Measurements from ENCODE around the gene WDR54. TPM values are rescaled to one million over a fixed set of nuclear protein-coding genes. Genes with fewer than 3 reads are reported as not detected.
"Not testable (repeated sequence)": the region's sequence is repeated elsewhere in the genome, so short reads cannot be mapped to it uniquely, and the experiment has no call there.

Gene WDR54
- total and polyA plus RNA-seq, 7 donors: 0.52 to 2.4 (median 1.5) TPM

DNA sequence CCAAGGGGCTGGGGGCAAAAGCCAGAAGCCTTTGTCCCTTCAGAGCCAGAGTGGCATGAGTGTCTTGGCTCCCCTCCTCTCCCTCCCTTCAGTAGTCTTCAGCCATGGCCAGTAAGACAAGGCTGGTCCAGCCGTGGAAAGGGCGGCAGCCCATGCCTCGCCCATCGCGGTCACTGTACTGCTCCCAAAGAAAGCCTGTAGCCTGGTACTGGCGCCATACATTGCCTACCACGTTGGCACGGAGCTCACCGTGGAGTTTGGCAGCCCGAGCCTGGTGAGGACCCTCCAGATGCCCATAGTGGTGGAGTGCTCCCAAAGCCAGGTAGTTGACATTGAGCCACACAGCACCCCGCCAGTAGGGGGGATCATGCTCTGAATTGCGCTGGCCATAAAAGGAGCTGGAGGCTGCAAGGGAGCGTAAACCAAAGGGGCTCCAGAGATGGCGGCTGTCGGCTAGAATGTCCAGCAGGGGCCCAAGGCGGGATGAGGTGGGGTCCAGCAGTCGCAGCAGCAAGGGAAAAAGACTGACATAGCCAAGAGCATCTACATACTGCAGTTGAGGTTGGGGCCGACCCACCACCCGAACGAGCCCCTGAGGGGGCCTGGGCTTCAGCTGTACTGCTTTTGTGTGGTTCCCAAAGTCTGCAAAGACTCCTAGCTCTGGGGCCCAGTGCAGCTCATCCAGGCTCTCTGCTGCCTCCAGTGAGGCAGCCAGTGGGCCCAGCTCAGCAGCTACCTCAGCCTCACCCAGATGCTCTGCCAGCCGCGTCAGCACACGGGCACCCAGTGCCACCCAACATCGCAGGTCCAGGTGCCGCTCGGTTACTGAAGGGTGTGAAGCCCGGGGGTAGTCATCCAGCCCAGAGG is 39.9 kb downstream of the WDR54 start:
- Histone ChIP-seq H3K4me3 (no peak overlapping the region), H3K27ac (no peak overlapping the region), H3K4me1 (peaks cover 31% of the 10 kb centered on the region), H3K36me3 (ENCODE audit: insufficient read depth in 1 of 2, low read depth in 1 of 2) (peaks cover 3 to 32% of the 10 kb centered on the region in 2 donors), H3K27me3 (ENCODE audit: insufficient read depth in 3 of 3, low read length in 2 of 3) (no peaks in the 10 kb centered on the region), H3K9me3 (no peaks in the 10 kb centered on the region)
- DNase-seq: no peak
- 81 to 87% (median 85%) methylated on average over 27 of the region's 27 CpGs for WGBS, 3 donors
- intact Hi-C loops (cut with DNase I): loop anchor here in 1 of 2 donors (10.0 kb wide), 1 partner anchor 727 kb away; the partner anchor contains the start of gene TPRKB
- TF ChIP-seq, protein P1, sequence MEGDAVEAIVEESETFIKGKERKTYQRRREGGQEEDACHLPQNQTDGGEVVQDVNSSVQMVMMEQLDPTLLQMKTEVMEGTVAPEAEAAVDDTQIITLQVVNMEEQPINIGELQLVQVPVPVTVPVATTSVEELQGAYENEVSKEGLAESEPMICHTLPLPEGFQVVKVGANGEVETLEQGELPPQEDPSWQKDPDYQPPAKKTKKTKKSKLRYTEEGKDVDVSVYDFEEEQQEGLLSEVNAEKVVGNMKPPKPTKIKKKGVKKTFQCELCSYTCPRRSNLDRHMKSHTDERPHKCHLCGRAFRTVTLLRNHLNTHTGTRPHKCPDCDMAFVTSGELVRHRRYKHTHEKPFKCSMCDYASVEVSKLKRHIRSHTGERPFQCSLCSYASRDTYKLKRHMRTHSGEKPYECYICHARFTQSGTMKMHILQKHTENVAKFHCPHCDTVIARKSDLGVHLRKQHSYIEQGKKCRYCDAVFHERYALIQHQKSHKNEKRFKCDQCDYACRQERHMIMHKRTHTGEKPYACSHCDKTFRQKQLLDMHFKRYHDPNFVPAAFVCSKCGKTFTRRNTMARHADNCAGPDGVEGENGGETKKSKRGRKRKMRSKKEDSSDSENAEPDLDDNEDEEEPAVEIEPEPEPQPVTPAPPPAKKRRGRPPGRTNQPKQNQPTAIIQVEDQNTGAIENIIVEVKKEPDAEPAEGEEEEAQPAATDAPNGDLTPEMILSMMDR (IDR thresholded peaks at IDR 0.05): no peak
- ATAC-seq: no peak

DNA sequence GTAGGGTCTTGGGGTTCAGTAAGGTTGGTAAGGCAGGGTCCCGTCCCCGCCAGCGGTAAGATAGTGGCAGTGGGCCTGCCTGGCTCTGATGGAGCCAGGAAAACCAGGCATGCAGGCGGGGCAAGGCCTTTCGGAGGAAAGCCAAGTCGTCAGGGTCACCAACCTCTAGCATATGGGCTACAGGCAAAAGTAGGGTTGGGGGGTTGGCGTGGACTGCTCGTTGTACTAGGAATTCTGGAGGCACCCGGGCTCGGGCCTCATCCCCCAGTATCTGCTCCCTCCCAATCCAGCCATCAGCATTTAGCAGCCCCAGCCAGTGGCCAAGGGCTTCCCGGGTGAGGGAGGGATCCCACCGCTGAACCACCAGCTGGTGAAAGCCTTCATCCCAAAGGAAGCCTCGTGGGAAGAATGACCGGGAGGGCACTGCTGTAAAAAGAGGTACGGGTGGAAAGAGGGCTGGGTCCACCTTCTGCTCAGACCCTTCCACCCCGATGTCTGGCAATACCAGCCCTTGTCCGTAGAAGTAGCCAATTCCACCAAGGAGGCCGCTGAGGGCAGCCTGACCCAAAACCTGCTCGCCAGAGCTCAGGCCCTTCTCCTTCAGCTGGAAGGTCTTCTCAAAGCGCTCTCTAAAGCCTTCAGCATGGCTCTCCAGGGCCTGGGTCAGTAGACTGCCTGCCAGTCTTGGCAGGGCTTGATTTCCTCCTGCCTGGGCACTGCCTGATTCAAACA is 40.7 kb downstream of the WDR54 start:
- TF ChIP-seq, protein P1 (IDR thresholded peaks at IDR 0.05): no peak
- intact Hi-C loops (cut with DNase I): loop anchor here in 1 of 2 donors (10.0 kb wide), 1 partner anchor 727 kb away; the partner anchor contains the start of gene TPRKB
- no peaks in the 10 kb centered on the region for H3K27me3 ChIP-seq (ENCODE audit: insufficient read depth in 3 of 3, low read length in 2 of 3)
- H3K4me3 ChIP-seq: no peak overlapping the region
- DNase-seq: no peak
- H3K9me3 ChIP-seq: no peaks in the 10 kb centered on the region
- WGBS, 3 donors: 79 to 85% (median 81%) methylated on average over 20 of the region's 20 CpGs
- H3K36me3 ChIP-seq (ENCODE audit: insufficient read depth in 1 of 2, low read depth in 1 of 2): peaks cover 3 to 26% of the 10 kb centered on the region in 2 donors
- H3K4me1 ChIP-seq: peaks cover 23% of the 10 kb centered on the region
- H3K27ac ChIP-seq: no peak overlapping the region
- ATAC-seq: no peak

DNA sequence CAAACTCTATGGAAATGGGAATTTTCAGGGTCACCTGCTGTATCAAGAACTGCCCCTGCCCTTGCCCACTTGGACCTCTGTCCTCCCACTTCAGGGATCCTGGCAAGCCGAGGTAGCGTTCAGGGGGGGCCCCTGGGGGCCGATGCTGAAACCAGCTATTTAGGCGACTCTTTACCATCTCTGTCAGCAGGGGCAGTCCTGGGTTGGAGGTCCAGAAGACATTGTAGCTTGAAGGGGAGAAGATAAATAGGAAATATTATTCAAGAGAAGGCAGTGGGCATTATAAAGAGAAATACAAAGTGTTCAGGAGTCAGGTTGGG is 41.2 kb downstream of the WDR54 start:
- WGBS, 3 donors: 71 to 83% (median 76%) methylated on average over 4 of the region's 4 CpGs

DNA sequence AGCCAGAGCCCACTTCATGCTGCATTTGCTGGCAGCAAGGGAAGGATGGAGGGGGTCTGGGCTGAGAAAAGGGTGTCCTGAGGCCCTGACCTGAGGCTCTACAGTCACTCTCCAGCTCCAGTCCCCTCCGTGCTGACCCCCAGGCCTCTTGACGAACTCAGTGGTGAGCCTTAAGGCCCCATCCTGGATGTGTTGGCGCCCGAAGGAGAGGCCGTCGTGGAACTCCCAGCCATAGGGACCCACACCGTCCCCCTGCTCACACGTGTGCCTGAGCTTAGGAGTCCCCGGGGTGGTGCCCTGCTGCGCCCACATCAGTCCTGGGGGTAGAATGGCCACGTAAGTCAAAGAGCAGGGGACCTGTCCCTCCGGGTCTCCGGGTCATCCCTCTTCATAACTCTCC is 42.9 kb downstream of the WDR54 start:
- DNase-seq (no peak), ATAC-seq (peak in 2 of 4 donors; percentile 1 to 4)
- WGBS, 3 donors: 4 to 9% (median 5%) methylated on average over 13 of the region's 13 CpGs
- H3K4me3 ChIP-seq: peak overlapping the region; percentile 83
- intact Hi-C loops (cut with DNase I): loop anchor here in 1 of 2 donors (10.0 kb wide), 1 partner anchor 730 kb away; the partner anchor contains the start of gene TPRKB
- H3K27ac ChIP-seq: peak overlapping the region; percentile 84
- TF ChIP-seq, protein P1 (IDR thresholded peaks at IDR 0.05): no peak
- no peaks in the 10 kb centered on the region for H3K27me3 ChIP-seq (ENCODE audit: insufficient read depth in 3 of 3, low read length in 2 of 3)
- H3K4me1 ChIP-seq: peaks cover 15% of the 10 kb centered on the region
- peaks cover 3 to 26% of the 10 kb centered on the region in 2 donors for H3K36me3 ChIP-seq (ENCODE audit: insufficient read depth in 1 of 2, low read depth in 1 of 2)
- H3K9me3 ChIP-seq: no peaks in the 10 kb centered on the region

More for the DNA sequence above, 41.2 kb downstream of the WDR54 start:
- no peaks in the 10 kb centered on the region for H3K9me3 ChIP-seq
- TF ChIP-seq, protein P1 (IDR thresholded peaks at IDR 0.05): no peak
- intact Hi-C loops (cut with DNase I): loop anchor here in 1 of 2 donors (10.0 kb wide), 1 partner anchor 728 kb away; the partner anchor contains the start of gene TPRKB
- no peak overlapping the region for H3K27ac ChIP-seq
- peaks cover 3 to 26% of the 10 kb centered on the region in 2 donors for H3K36me3 ChIP-seq (ENCODE audit: insufficient read depth in 1 of 2, low read depth in 1 of 2)
- DNase-seq (no peak), ATAC-seq (no peak)
- no peak overlapping the region for H3K4me3 ChIP-seq
- peaks cover 22% of the 10 kb centered on the region for H3K4me1 ChIP-seq
- H3K27me3 ChIP-seq (ENCODE audit: insufficient read depth in 3 of 3, low read length in 2 of 3): no peaks in the 10 kb centered on the region

DNA sequence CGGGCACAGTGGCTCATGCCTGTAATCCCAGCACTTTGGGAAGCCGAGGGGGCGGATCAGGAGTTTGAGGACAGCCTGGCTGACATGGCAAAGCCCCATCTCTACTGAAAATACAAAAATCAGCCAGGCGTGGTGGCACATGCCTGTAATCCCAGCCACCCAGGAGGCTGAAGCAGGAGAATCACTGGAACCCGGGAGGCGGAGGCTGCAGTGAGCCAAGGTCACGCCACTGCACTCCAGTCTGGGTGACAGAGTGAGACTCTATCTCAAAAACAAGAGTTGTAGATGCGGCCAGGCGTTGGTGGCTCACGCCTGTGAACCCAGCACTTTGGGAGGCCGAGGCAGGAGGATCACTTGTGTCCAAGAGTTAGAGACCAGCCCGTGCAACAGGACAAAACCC is 49.2 kb downstream of the WDR54 start:
- H3K27ac ChIP-seq; H3K27me3 ChIP-seq (ENCODE audit: insufficient read depth in 3 of 3, low read length in 2 of 3); intact Hi-C loops (cut with DNase I); H3K9me3 ChIP-seq; DNase-seq; ATAC-seq: not testable (repeated sequence)
- Histone ChIP-seq H3K4me1 (peaks cover 22% of the 10 kb centered on the region), H3K36me3 (ENCODE audit: insufficient read depth in 1 of 2, low read depth in 1 of 2) (peaks cover 0 to 30% of the 10 kb centered on the region in 2 donors), H3K4me3 (peak overlapping the region; percentile 99)
- 89 to 94% (median 91%) methylated on average over 12 of the region's 12 CpGs for WGBS, 3 donors
